GM23338 (cell line): ENCODE results near the gene TULP4.

Experiments
- CREB1 ChIP-seq: fragments of 250-450 bp; sonication (Bioruptor Pico); IDR thresholded peaks from 2 replicates; pipeline ENCODE4 v1.5.0; 2020; ENCODE audit warnings: low read depth, mild to moderate bottlenecking, moderate library complexity
- ETS1 ChIP-seq: IDR thresholded peaks from 2 replicates; pipeline ENCODE4 v1.6.1; 2016; ENCODE audit warnings: antibody characterized with exemption
- EZH2 ChIP-seq: fragments of 200-600 bp; sonication (generic); IDR thresholded peaks from one replicate; pipeline ENCODE4 v1.8.0; 2017; ENCODE audit warnings: antibody characterized with exemption, mild to moderate bottlenecking, low read depth; ENCODE audit not compliant: unreplicated experiment
- EZH2phosphoT487 ChIP-seq: fragments of 200-600 bp; sonication (generic); IDR thresholded peaks from one replicate; pipeline ENCODE4 v1.8.1; 2018; ENCODE audit warnings: antibody characterized with exemption; ENCODE audit not compliant: unreplicated experiment
- JUNB ChIP-seq: IDR thresholded peaks from one replicate; pipeline ENCODE4 v1.6.1; 2016; ENCODE audit warnings: antibody characterized with exemption; ENCODE audit not compliant: unreplicated experiment
- NANOG ChIP-seq: IDR thresholded peaks from 2 replicates; pipeline ENCODE4 v1.6.1; 2016; ENCODE audit warnings: antibody characterized with exemption, borderline replicate concordance
- POLR2AphosphoS5 ChIP-seq: IDR thresholded peaks from 2 replicates; pipeline ENCODE4 v1.6.1; 2016; ENCODE audit warnings: antibody characterized with exemption, low read depth
- REST ChIP-seq: IDR thresholded peaks from one replicate; pipeline ENCODE4 v1.6.1; 2018; ENCODE audit warnings: antibody characterized with exemption; ENCODE audit not compliant: unreplicated experiment
- STAT1 ChIP-seq: IDR thresholded peaks from one replicate; pipeline ENCODE4 v1.6.1; 2016; ENCODE audit warnings: antibody characterized with exemption; ENCODE audit not compliant: unreplicated experiment
- ZNF114 ChIP-seq: fragments of 250-450 bp; sonication (Bioruptor Pico); IDR thresholded peaks from 2 replicates; pipeline ENCODE4 v1.5.0; 2020; ENCODE audit warnings: mild to moderate bottlenecking, moderate library complexity
- ZNF331 ChIP-seq: fragments of 250-450 bp; sonication (Bioruptor Pico); IDR thresholded peaks from 2 replicates; pipeline ENCODE4 v1.5.0; 2020; ENCODE audit warnings: low read depth, mild to moderate bottlenecking, moderate library complexity
- ZNF462 ChIP-seq: fragments of 250-450 bp; sonication (Bioruptor Pico); IDR thresholded peaks from 2 replicates; pipeline ENCODE4 v1.5.0; 2020; ENCODE audit warnings: mild to moderate bottlenecking, moderate library complexity
- TF ChIP-seq, protein P1 (sequence below), 2 experiments: fragments of 200-600 bp in 1 of 2; sonication (generic) in 1 of 2; conservative IDR thresholded peaks; 2 replicates each; pipeline versions ENCODE4 v1.5.1 to v1.6.1; 2016 to 2017; ENCODE audit warnings: antibody characterized with exemption in 2 of 2, low read depth in 2 of 2, mild to moderate bottlenecking in 2 of 2, moderate library complexity in 1 of 2

DNA sequence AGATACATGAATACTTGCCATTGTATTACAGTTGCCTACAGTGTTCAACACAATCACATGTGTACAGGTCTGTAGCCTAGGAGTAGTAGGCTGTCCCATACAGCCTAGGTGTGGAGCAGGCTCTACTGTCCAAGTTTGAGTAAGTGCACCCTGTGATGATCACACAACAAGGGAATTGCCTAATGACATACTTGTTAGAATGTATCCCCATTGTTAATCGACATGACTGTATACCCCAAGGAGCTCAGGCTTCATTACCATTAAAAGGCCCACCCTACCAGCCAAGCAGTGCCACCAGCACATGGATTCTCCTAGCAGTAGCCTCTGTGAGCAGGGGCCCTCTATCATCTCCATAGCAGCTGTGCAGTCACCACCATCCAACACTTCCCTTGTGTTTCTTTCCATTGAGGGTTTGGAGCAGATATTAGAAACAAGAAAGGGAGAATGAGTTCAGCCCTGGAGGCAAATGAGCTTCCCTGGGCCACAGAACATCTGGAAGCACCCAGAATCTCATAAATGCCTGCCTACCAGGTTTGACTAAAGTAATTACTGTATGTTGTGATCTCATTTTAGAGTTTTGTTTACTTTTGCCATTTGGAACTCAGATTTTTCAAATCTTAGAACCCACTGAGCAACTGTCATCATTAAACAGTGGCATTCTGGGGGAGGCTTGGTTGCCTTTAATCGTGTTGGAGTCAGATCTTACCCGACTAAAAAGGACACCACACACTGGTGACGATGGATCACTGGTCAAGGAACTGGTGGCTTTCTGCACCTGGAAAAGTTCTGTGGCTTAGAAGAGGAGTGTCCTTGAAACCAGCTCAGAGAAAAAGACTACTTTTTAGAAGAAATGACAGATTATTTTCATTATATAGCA is 104.9 kb downstream of the TULP4 start:
- no peak for TF ChIP-seq REST
- TF ChIP-seq EZH2 = no peak
- TF ChIP-seq POLR2AphosphoS5 = no peak
- TF ChIP-seq, protein P1, sequence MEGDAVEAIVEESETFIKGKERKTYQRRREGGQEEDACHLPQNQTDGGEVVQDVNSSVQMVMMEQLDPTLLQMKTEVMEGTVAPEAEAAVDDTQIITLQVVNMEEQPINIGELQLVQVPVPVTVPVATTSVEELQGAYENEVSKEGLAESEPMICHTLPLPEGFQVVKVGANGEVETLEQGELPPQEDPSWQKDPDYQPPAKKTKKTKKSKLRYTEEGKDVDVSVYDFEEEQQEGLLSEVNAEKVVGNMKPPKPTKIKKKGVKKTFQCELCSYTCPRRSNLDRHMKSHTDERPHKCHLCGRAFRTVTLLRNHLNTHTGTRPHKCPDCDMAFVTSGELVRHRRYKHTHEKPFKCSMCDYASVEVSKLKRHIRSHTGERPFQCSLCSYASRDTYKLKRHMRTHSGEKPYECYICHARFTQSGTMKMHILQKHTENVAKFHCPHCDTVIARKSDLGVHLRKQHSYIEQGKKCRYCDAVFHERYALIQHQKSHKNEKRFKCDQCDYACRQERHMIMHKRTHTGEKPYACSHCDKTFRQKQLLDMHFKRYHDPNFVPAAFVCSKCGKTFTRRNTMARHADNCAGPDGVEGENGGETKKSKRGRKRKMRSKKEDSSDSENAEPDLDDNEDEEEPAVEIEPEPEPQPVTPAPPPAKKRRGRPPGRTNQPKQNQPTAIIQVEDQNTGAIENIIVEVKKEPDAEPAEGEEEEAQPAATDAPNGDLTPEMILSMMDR (conservative IDR thresholded peaks at IDR 0.05; ENCODE audit: low read depth in 2 of 2) = no peak
- TF ChIP-seq EZH2phosphoT487 = no peak
- TF ChIP-seq STAT1 = no peak
- no peak for TF ChIP-seq CREB1 (CRISPR knock-in tag)
- no peak for TF ChIP-seq ETS1
- no peak for TF ChIP-seq NANOG
- TF ChIP-seq ZNF114 (CRISPR knock-in tag) = no peak
- TF ChIP-seq JUNB = no peak
- TF ChIP-seq ZNF331 (CRISPR knock-in tag) = no peak
- TF ChIP-seq ZNF462 (CRISPR knock-in tag) = no peak
